HG03354 (cell line): ENCODE measurements around the gene GEMIN5.
"Not testable (repeated sequence)": the region's sequence is repeated elsewhere in the genome, so short reads cannot be mapped to it uniquely, and the experiment has no call there.

Source experiments
- ATAC-seq: cut with Tn5 transposase; IDR thresholded peaks from one replicate; pipeline ENCODE4 v1.9.1; 2021; ENCODE audit warnings: mild to moderate bottlenecking; ENCODE audit not compliant: unreplicated experiment, poor library complexity, severe bottlenecking

GEMIN5 gene, protein sequence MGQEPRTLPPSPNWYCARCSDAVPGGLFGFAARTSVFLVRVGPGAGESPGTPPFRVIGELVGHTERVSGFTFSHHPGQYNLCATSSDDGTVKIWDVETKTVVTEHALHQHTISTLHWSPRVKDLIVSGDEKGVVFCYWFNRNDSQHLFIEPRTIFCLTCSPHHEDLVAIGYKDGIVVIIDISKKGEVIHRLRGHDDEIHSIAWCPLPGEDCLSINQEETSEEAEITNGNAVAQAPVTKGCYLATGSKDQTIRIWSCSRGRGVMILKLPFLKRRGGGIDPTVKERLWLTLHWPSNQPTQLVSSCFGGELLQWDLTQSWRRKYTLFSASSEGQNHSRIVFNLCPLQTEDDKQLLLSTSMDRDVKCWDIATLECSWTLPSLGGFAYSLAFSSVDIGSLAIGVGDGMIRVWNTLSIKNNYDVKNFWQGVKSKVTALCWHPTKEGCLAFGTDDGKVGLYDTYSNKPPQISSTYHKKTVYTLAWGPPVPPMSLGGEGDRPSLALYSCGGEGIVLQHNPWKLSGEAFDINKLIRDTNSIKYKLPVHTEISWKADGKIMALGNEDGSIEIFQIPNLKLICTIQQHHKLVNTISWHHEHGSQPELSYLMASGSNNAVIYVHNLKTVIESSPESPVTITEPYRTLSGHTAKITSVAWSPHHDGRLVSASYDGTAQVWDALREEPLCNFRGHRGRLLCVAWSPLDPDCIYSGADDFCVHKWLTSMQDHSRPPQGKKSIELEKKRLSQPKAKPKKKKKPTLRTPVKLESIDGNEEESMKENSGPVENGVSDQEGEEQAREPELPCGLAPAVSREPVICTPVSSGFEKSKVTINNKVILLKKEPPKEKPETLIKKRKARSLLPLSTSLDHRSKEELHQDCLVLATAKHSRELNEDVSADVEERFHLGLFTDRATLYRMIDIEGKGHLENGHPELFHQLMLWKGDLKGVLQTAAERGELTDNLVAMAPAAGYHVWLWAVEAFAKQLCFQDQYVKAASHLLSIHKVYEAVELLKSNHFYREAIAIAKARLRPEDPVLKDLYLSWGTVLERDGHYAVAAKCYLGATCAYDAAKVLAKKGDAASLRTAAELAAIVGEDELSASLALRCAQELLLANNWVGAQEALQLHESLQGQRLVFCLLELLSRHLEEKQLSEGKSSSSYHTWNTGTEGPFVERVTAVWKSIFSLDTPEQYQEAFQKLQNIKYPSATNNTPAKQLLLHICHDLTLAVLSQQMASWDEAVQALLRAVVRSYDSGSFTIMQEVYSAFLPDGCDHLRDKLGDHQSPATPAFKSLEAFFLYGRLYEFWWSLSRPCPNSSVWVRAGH (N-terminal part only)

DNA sequence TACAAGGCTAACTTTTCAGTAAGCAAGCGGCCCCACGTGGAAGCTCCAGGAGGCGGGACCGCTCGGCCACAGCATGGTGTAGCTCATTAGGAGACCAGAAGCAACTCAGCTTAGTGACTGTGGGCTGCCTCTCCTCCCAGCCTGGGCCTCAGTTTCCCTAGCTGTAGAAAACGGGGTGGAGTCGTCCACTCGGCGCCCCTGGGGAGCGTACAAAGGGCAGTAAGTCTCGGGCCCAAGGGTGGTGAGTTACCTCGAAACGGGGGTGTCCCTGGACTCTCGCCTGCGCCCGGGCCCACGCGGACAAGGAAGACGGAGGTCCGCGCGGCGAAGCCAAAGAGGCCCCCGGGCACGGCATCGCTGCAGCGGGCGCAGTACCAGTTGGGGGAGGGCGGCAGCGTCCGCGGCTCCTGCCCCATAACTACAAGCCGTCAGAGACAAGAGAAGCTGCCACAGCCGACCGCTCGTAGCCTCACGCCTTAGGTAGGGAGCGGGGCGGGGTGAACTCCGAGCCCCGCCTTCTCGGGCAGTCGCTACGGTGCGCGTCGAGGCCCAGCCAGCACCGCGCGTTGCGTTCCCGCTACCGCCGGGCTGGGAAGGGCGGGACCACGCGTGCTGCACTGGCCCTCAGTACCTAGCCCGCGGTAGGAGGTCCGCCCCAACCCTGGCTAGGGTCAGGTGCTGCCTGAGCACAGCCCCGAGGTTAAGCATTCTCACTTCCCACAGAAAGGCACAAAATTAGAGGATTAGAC is at the start of gene GEMIN5:
Gene GEMIN5, minus strand, starts transcription at position 494 of the 749 bp plus-strand sequence. Its CDS starts 78 bp downstream, at position 416.
- ATAC-seq = peak; percentile 89

- no peak for ATAC-seq
These were observed 48.1 kb upstream of the GEMIN5 start for GRCh38 chr5:154986151-154986550.

DNA sequence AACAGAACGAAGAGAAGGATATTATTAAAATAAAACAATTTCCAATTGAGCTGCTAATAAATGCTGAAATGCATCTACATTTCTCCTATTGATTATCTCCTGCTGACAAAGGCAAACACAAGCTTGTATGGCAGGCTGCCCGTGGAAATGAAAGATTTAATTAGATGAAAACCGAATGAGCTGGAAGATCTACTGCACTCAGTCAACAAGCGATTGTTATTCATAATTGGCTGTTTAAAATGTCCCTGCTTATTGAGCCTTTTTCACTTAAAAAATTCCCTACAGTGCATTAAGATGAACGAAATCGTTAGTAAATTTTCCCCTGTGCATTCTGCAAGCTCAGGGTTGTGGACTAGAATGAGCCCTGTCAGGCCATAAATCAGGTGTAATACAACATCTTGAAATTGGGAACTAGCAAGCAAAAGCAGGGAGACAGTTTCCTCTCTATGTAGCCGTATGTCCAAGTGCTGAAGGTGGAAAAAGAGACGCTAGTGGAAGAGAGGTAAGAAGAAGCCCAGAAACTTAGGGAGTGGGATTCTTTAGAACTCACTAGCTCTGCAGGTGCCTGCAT is 47.0 kb upstream of the GEMIN5 start:
- no peak for ATAC-seq

DNA sequence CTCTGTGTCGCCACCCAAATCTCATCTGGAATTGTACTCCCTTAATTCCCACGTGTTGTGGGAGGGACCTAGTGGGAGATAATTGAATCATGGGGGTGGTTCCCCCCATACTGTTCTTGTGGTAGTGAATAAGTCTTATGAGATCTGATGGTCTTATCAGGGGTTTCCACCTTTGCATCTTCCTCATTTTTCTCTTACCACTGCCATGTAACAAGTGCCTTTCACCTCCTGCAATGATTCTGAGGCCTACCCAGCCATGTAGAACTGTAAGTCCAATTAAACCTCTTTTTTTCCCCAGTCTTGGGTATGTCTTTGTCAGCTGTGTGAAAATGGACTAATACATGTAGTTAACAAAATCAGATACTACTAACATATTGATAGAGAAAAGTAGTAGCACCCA is 40.3 kb upstream of the GEMIN5 start:
- not testable (repeated sequence) for ATAC-seq

- ATAC-seq = no peak
These were observed 39.4 kb upstream of the GEMIN5 start for GRCh38 chr5:154977409-154977808.

DNA sequence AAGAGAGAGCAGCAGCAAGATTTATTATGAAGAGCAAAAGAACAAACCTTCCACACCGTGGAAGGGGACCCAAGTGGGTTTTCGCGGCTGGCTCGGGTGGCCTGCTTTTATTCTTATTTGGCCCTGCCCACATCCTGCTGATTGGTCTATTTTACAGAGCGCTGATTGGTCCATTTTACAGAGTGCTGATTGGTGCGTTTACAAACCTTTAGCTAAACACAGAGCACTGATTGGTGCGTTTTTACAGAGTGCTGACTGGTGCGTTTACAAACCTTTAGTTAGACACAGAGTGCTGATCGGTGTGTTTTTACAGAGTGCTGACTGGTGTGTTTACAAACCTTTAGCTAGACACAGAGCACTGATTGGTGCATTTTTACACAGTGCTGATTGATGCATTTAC is 38.1 kb upstream of the GEMIN5 start:
- ATAC-seq = not testable (repeated sequence)

DNA sequence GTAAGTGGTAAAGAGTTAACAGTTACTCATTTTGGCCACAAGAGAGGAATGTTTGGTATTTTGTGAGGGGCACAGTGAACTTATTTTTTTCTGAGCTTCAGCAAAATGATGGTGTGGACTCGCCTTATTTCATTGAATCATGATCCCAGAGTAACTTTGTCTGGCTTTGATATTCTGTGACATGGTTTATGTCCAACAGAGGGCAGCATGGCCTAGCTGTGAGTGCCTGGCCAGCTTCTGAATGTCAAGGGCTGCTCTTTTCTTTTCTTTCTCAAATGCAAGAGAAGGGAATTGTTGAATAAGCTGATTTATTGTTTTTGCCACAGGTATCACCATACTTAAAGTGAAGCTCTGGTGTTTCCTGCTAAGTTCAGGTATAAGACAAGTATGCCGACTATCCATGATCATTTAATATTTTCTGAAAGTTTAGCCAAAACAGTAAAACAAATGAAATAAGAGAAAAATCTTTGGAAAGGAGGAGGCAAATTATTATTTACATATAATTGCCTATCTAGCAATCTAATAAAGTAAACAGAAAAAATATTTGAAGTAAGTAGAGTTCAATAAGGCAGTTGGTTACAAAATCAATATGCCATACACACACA is 34.6 kb upstream of the GEMIN5 start:
- no peak for ATAC-seq

GRCh38 chr5:154971501-154971900 is 33.5 kb upstream of the GEMIN5 start:
- no peak for ATAC-seq

DNA sequence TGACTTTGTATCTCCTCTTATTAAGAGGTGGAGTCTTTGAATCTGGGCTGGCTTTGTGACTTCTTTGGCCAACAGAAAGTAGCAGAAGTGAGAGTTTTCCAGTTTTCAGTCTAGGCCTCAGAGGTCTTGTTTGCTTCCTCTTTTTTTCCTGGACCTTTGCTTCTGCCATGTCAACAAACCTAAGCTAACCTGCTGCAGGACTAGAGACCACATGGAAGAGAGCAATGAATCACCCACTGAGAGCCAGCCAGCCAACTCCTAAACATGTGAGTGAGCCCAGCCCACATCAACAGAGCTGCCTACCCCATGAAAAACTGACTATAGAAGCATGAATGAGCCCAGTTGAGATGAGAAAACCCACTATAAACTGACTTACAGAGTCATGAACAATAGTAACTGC is 32.7 kb upstream of the GEMIN5 start:
- ATAC-seq = no peak

GRCh38 chr5:154968953-154969352 is 30.9 kb upstream of the GEMIN5 start:
- no peak for ATAC-seq

GRCh38 chr5:154967421-154968024 is 29.5 kb upstream of the GEMIN5 start:
- ATAC-seq = peak; percentile 43

GRCh38 chr5:154966874-154967273 is 28.9 kb upstream of the GEMIN5 start:
- no peak for ATAC-seq

- no peak for ATAC-seq
These were observed 28.2 kb upstream of the GEMIN5 start for GRCh38 chr5:154966081-154966841.

- ATAC-seq = peak; percentile 98
These were observed 24.5 kb upstream of the GEMIN5 start for GRCh38 chr5:154962494-154962893.

- no peak for ATAC-seq
These were observed 18.7 kb upstream of the GEMIN5 start for GRCh38 chr5:154956712-154957111.

DNA sequence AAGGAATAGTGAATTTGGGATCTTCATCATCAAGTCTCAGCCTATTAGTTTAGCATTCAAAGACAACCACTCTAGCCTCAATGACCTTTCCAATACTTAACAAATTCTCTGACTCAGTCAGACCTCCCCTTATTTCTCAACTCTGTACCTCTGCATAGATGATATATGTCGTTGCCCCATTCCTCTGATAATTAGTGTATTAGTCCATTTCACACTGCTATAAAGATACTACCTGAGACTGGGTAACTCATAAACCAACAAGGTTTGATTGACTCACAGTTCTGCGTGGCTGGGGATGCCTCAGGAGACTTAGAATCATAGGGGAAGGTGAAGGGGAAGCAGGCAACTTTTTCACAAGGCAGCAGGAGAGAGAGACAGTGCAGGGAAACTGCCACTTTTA is 11.8 kb upstream of the GEMIN5 start:
- ATAC-seq = no peak

- ATAC-seq = no peak
These were observed 10.3 kb upstream of the GEMIN5 start for GRCh38 chr5:154948313-154948712.
